ENCODE results near the gene NFKBIB. TPM values are rescaled to one million over a fixed set of nuclear protein-coding genes. Genes with fewer than 3 reads are reported as not detected.

The NFKBIB gene
- total RNA-seq, 1 donor from 2014 or later, result 4.7 TPM

- H3K36me3 ChIP-seq (ENCODE audit: control insufficient read depth in 3 of 3, insufficient read depth in 3 of 3, low read length in 3 of 3), result peaks cover 15 to 27% (median 26%) of the 10 kb centered on the region in 3 donors
- H3K27ac ChIP-seq (ENCODE audit: low read depth, low read length), result no peak overlapping the region
- no peaks in the 10 kb centered on the region for H3K4me1 ChIP-seq (ENCODE audit: control insufficient read depth in 3 of 3, insufficient read depth in 3 of 3, low read length in 3 of 3)
- no peak overlapping the region for H3K9ac ChIP-seq (ENCODE audit: low read depth in 1 of 3, low read length in 3 of 3)
- no peak overlapping the region for H3K4me3 ChIP-seq (ENCODE audit: low read length in 3 of 3)
- no peaks in the 10 kb centered on the region for H3K27me3 ChIP-seq (ENCODE audit: control insufficient read depth in 3 of 3, insufficient read depth in 3 of 3, low read length in 3 of 3)
- H3K9me3 ChIP-seq (ENCODE audit: control insufficient read depth in 3 of 3, low read length in 3 of 3), result no peaks in the 10 kb centered on the region
Observed at GRCh38 chr19:38922482-38922881, 22.7 kb downstream of the NFKBIB start.

- Histone ChIP-seq H3K27me3 (ENCODE audit: control insufficient read depth in 3 of 3, insufficient read depth in 3 of 3, low read length in 3 of 3) (no peaks in the 10 kb centered on the region), H3K4me1 (ENCODE audit: control insufficient read depth in 3 of 3, insufficient read depth in 3 of 3, low read length in 3 of 3) (peaks cover 0 to under 1% (median 0%) of the 10 kb centered on the region in 3 donors), H3K9ac (ENCODE audit: low read depth in 1 of 3, low read length in 3 of 3) (no peak overlapping the region), H3K9me3 (ENCODE audit: control insufficient read depth in 3 of 3, low read length in 3 of 3) (no peaks in the 10 kb centered on the region), H3K36me3 (ENCODE audit: control insufficient read depth in 3 of 3, insufficient read depth in 3 of 3, low read length in 3 of 3) (peaks cover 15 to 27% (median 25%) of the 10 kb centered on the region in 3 donors), H3K4me3 (ENCODE audit: low read length in 3 of 3) (no peak overlapping the region), H3K27ac (ENCODE audit: low read depth, low read length) (no peak overlapping the region)
Observed at GRCh38 chr19:38924388-38924787, 24.6 kb downstream of the NFKBIB start.

DNA sequence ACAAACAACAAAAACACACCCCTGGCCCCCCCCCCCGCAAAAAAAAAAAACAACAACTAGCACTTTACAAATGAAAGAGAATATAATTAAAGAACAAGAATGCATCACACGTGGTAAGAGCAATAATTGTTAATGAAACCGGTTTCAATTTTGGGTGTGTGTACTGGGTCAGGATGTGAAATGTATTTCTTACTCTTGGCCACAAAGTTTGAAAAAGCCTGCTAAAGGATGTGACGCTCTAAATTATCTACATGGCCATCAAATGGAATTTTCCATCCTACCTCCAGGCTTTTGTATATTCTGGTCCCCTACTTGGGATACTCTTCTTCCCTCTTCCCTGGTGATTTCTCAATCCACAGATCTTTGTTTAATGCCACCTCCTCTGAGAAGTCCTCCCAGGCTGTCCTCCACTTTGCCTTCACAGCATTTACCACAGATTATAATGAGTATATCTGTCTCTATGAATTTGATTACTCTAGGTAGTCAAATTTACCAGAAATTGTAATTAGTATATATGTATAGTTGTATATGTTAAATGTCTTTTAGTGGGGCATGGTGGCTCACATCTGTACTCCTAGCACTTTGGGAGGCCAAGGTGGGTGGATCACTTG lies 28.7 kb downstream of the NFKBIB start:
- Histone ChIP-seq H3K27me3 (ENCODE audit: control insufficient read depth in 3 of 3, insufficient read depth in 3 of 3, low read length in 3 of 3) (no peaks in the 10 kb centered on the region), H3K27ac (ENCODE audit: low read depth, low read length) (no peak overlapping the region), H3K9ac (ENCODE audit: low read depth in 1 of 3, low read length in 3 of 3) (no peak overlapping the region), H3K36me3 (ENCODE audit: control insufficient read depth in 3 of 3, insufficient read depth in 3 of 3, low read length in 3 of 3) (peaks cover 18 to 29% (median 27%) of the 10 kb centered on the region in 3 donors), H3K4me1 (ENCODE audit: control insufficient read depth in 3 of 3, insufficient read depth in 3 of 3, low read length in 3 of 3) (peaks cover 10 to 25% (median 20%) of the 10 kb centered on the region in 3 donors), H3K4me3 (ENCODE audit: low read length in 3 of 3) (no peak overlapping the region), H3K9me3 (ENCODE audit: control insufficient read depth in 3 of 3, low read length in 3 of 3) (no peaks in the 10 kb centered on the region)

- peak within 1 kb of the TSS; percentile 89 to 96 (median 92) for H3K9ac ChIP-seq (ENCODE audit: low read depth in 1 of 3, low read length in 3 of 3)
Observed at GRCh38 chr19:38929929-38930775, 30.4 kb downstream of the NFKBIB start, which contains the start of gene SARS2. Gene SARS2 (minus strand): TSS chr19:38930763. CDS start chr19:38930736, 27 bp downstream.

DNA sequence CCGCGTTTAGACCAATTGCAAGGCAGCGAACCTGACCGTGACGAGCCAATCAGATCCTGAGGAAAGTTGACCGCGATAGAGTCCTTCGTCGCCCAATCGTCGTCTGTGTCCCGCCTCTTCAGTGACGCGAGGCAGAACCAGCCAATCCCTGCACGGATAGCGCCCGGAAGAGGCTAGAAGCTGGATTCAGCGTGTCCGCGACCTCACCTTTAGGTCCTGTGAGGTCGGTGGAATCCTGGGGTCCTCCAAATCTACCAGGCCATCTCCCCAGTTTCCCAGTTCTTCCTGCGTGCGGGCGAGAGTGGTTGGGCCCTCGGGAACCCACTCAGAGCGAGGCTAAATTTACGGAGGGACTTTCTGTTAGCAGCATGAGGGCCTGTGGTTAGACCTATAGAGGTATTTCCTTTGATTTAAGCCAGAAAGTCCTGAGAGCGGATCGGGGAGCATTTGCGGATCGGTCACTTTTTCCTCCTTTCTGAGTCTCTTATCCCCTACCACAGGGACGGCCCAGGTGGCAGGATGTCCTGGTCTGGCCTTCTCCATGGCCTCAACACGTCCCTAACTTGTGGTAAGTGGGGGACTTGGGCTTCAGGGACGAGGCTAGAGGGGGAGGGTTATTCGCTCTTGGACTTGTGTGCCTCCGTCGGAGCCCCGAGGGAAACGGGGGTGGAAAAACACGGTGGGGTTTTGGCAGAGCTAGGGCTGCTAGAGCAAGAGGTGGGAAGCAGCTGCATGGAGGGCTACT lies 31.2 kb downstream of the NFKBIB start, which contains the start of gene MRPS12:
TSS of gene MRPS12 (plus strand) at position 169 of the 745 bp plus-strand sequence. CDS start at position 520, 351 bp downstream.
- Histone ChIP-seq H3K4me3 (ENCODE audit: low read length in 3 of 3) (peak within 1 kb of the TSS; percentile 95), H3K27me3 (ENCODE audit: control insufficient read depth in 3 of 3, insufficient read depth in 3 of 3, low read length in 3 of 3) (no peaks in the 10 kb centered on the region), H3K9me3 (ENCODE audit: control insufficient read depth in 3 of 3, low read length in 3 of 3) (no peaks in the 10 kb centered on the region), H3K9ac (ENCODE audit: low read depth in 1 of 3, low read length in 3 of 3) (peak within 1 kb of the TSS; percentile 89 to 96 (median 92)), H3K36me3 (ENCODE audit: control insufficient read depth in 3 of 3, insufficient read depth in 3 of 3, low read length in 3 of 3) (peaks cover 9 to 22% (median 16%) of the 10 kb centered on the region in 3 donors), H3K27ac (ENCODE audit: low read depth, low read length) (peak within 1 kb of the TSS; percentile 86), H3K4me1 (ENCODE audit: control insufficient read depth in 3 of 3, insufficient read depth in 3 of 3, low read length in 3 of 3) (peaks cover 10 to 25% (median 20%) of the 10 kb centered on the region in 3 donors)

More at GRCh38 chr19:38929929-38930775, 30.4 kb downstream of the NFKBIB start, which contains the start of gene SARS2:
- no peaks in the 10 kb centered on the region for H3K27me3 ChIP-seq (ENCODE audit: control insufficient read depth in 3 of 3, insufficient read depth in 3 of 3, low read length in 3 of 3)
- peak within 1 kb of the TSS; percentile 95 for H3K4me3 ChIP-seq (ENCODE audit: low read length in 3 of 3)
- H3K9me3 ChIP-seq (ENCODE audit: control insufficient read depth in 3 of 3, low read length in 3 of 3), result no peaks in the 10 kb centered on the region
- H3K4me1 ChIP-seq (ENCODE audit: control insufficient read depth in 3 of 3, insufficient read depth in 3 of 3, low read length in 3 of 3), result peaks cover 10 to 25% (median 20%) of the 10 kb centered on the region in 3 donors
- H3K36me3 ChIP-seq (ENCODE audit: control insufficient read depth in 3 of 3, insufficient read depth in 3 of 3, low read length in 3 of 3), result peaks cover 9 to 26% (median 22%) of the 10 kb centered on the region in 3 donors
- peak within 1 kb of the TSS; percentile 86 for H3K27ac ChIP-seq (ENCODE audit: low read depth, low read length)

DNA sequence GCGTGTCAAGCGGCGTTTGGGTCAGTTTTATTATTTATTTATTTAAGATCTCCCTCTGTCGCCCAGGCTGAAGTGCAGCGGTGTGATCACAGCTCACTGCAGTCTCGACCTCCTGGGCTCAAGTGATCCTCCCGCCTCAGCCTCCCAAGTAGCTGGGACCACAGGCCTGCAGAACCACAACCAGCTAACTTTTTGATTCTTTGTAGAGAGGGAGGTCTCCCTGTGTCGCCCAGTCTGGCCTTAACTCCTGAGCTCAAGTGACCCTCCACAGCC lies 31.7 kb downstream of the NFKBIB start:
- Histone ChIP-seq H3K36me3 (ENCODE audit: control insufficient read depth in 3 of 3, insufficient read depth in 3 of 3, low read length in 3 of 3) (peaks cover 9 to 19% (median 12%) of the 10 kb centered on the region in 3 donors), H3K27me3 (ENCODE audit: control insufficient read depth in 3 of 3, insufficient read depth in 3 of 3, low read length in 3 of 3) (no peaks in the 10 kb centered on the region), H3K9me3 (ENCODE audit: control insufficient read depth in 3 of 3, low read length in 3 of 3) (no peaks in the 10 kb centered on the region), H3K4me3 (ENCODE audit: low read length in 3 of 3) (peak overlapping the region; percentile 95), H3K27ac (ENCODE audit: low read depth, low read length) (no peak overlapping the region), H3K9ac (ENCODE audit: low read depth in 1 of 3, low read length in 3 of 3) (peak overlapping the region; percentile 89 to 96 (median 92)), H3K4me1 (ENCODE audit: control insufficient read depth in 3 of 3, insufficient read depth in 3 of 3, low read length in 3 of 3) (peaks cover 10 to 25% (median 20%) of the 10 kb centered on the region in 3 donors)

DNA sequence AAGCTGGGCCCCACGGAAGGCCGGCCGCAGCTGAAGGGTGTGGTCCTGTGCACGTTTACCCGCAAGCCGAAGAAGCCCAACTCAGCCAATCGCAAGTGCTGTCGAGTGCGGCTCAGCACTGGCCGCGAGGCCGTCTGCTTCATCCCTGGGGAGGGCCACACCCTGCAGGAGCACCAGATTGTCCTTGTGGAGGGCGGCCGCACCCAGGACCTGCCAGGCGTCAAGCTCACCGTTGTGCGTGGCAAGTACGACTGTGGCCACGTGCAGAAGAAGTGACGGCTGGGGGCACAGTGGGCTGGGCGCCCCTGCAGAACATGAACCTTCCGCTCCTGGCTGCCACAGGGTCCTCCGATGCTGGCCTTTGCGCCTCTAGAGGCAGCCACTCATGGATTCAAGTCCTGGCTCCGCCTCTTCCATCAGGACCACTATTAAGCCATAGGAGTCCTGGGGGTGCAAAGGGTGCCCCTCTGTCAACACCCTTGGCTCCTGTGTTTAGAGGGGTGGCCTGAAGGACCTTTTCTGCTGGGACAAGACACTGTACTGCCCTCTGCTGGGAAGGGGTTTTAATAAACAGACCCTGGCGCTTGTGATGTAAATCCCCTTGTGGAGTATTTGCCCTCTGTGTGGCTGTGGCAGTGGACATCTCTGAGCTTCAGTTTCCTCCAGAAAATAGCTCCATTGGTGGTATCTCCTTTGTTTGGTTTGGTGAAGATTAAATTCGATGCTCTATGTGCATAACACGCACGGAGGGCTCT lies 32.8 kb downstream of the NFKBIB start:
- Histone ChIP-seq H3K27ac (ENCODE audit: low read depth, low read length) (no peak overlapping the region), H3K4me1 (ENCODE audit: control insufficient read depth in 3 of 3, insufficient read depth in 3 of 3, low read length in 3 of 3) (peaks cover 10 to 25% (median 20%) of the 10 kb centered on the region in 3 donors), H3K27me3 (ENCODE audit: control insufficient read depth in 3 of 3, insufficient read depth in 3 of 3, low read length in 3 of 3) (no peaks in the 10 kb centered on the region), H3K4me3 (ENCODE audit: low read length in 3 of 3) (no peak overlapping the region), H3K36me3 (ENCODE audit: control insufficient read depth in 3 of 3, insufficient read depth in 3 of 3, low read length in 3 of 3) (peaks cover 9 to 19% (median 12%) of the 10 kb centered on the region in 3 donors), H3K9me3 (ENCODE audit: control insufficient read depth in 3 of 3, low read length in 3 of 3) (no peaks in the 10 kb centered on the region), H3K9ac (ENCODE audit: low read depth in 1 of 3, low read length in 3 of 3) (peak overlapping the region in 1 of 3 donors; percentile 33)

DNA sequence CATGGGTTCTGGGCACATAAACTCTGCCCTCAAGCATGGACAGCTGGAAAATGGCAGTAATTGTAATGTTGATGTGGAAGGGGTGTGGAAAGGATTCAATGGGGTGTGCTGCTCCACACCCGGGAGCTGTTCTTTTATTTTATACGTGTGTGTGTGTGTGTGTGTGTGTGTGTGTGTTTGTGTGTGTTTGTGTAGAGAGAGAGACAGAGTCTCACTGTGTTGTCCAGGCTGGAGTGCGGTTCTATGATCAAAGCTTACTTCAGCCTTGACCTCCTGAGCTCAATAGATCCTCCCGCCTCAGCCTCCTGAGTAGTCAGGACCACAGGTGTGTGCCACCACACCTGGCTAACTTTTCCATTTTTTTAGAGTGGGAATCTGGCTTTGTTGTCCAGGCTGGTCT lies 33.8 kb downstream of the NFKBIB start:
- peaks cover 10 to 25% (median 20%) of the 10 kb centered on the region in 3 donors for H3K4me1 ChIP-seq (ENCODE audit: control insufficient read depth in 3 of 3, insufficient read depth in 3 of 3, low read length in 3 of 3)
- peaks cover 9 to 19% (median 12%) of the 10 kb centered on the region in 3 donors for H3K36me3 ChIP-seq (ENCODE audit: control insufficient read depth in 3 of 3, insufficient read depth in 3 of 3, low read length in 3 of 3)
- H3K27me3 ChIP-seq (ENCODE audit: control insufficient read depth in 3 of 3, insufficient read depth in 3 of 3, low read length in 3 of 3), result no peaks in the 10 kb centered on the region

GRCh38 chr19:38939957-38940356 lies 40.2 kb downstream of the NFKBIB start:
- no peaks in the 10 kb centered on the region for H3K27me3 ChIP-seq (ENCODE audit: control insufficient read depth in 3 of 3, insufficient read depth in 3 of 3, low read length in 3 of 3)
- H3K27ac ChIP-seq (ENCODE audit: low read depth, low read length), result no peak overlapping the region
- no peaks in the 10 kb centered on the region for H3K4me1 ChIP-seq (ENCODE audit: control insufficient read depth in 3 of 3, insufficient read depth in 3 of 3, low read length in 3 of 3)
- H3K4me3 ChIP-seq (ENCODE audit: low read length in 3 of 3), result no peak overlapping the region
- H3K36me3 ChIP-seq (ENCODE audit: control insufficient read depth in 3 of 3, insufficient read depth in 3 of 3, low read length in 3 of 3), result no peaks in the 10 kb centered on the region
- no peak overlapping the region for H3K9ac ChIP-seq (ENCODE audit: low read depth in 1 of 3, low read length in 3 of 3)
- no peaks in the 10 kb centered on the region for H3K9me3 ChIP-seq (ENCODE audit: control insufficient read depth in 3 of 3, low read length in 3 of 3)

More for the DNA sequence above, 33.8 kb downstream of the NFKBIB start:
- Histone ChIP-seq H3K27ac (ENCODE audit: low read depth, low read length) (no peak overlapping the region), H3K9me3 (ENCODE audit: control insufficient read depth in 3 of 3, low read length in 3 of 3) (no peaks in the 10 kb centered on the region), H3K9ac (ENCODE audit: low read depth in 1 of 3, low read length in 3 of 3) (no peak overlapping the region), H3K4me3 (ENCODE audit: low read length in 3 of 3) (no peak overlapping the region)

Data from skeletal muscle tissue (tissue), 4 donors.